Measurements from ENCODE around the gene CSNK1A1. TPM values are rescaled to one million over a fixed set of nuclear protein-coding genes. Genes with fewer than 3 reads are reported as not detected.
A peak's percentile ranks its signal among the peaks of the same experiment; 100 is the strongest.
"Not testable (repeated sequence)": the region's sequence is repeated elsewhere in the genome, so short reads cannot be mapped to it uniquely, and the experiment has no call there.

Gene CSNK1A1
- total RNA-seq, 4 donors from 2014 or later = 264 to 414 (median 344) TPM

DNA sequence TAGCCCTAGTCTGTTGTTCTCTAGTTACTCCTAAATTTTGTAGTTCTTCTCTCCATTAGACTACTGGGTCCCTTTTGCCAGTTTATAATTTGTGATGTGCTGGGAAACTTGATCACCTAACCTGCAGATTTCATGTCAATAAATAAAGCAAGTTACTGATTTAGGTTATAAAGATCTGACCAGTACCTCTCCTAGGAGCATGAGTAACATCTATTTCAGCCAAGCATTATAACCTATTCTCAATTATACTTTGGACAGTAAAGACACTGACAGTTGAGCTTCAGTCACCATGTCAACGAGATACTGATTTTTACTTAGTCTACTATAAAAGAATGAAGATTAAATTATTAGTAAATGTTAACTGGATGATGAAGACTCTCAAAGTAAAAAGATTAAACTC is 36.7 kb downstream of the CSNK1A1 start:
- Histone ChIP-seq H3K27me3 (no peaks in the 10 kb centered on the region), H3K4me1 (peaks cover 23 to 87% (median 41%) of the 10 kb centered on the region in 3 donors), H3K4me3 (no peak overlapping the region), H3K9me3 (no peaks in the 10 kb centered on the region), H3K36me3 (peaks cover 0 to 34% of the 10 kb centered on the region in 2 donors), H3K27ac (peak overlapping the region in 2 of 4 donors; percentile 23 to 56)
- WGBS, 2 donors (ENCODE audit: low coverage in 1 of 2) = 56 to 78% methylated on average over 1 of the region's 1 CpG
- no peak for ATAC-seq
- TF ChIP-seq POLR2AphosphoS5 (IDR thresholded peaks at IDR 0.05) (no peak), EP300 (IDR thresholded peaks at IDR 0.05) (no peak), POLR2A (IDR thresholded peaks at IDR 0.05) (no peak)
- TF ChIP-seq, protein P1, sequence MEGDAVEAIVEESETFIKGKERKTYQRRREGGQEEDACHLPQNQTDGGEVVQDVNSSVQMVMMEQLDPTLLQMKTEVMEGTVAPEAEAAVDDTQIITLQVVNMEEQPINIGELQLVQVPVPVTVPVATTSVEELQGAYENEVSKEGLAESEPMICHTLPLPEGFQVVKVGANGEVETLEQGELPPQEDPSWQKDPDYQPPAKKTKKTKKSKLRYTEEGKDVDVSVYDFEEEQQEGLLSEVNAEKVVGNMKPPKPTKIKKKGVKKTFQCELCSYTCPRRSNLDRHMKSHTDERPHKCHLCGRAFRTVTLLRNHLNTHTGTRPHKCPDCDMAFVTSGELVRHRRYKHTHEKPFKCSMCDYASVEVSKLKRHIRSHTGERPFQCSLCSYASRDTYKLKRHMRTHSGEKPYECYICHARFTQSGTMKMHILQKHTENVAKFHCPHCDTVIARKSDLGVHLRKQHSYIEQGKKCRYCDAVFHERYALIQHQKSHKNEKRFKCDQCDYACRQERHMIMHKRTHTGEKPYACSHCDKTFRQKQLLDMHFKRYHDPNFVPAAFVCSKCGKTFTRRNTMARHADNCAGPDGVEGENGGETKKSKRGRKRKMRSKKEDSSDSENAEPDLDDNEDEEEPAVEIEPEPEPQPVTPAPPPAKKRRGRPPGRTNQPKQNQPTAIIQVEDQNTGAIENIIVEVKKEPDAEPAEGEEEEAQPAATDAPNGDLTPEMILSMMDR (IDR thresholded peaks at IDR 0.05) = no peak

DNA sequence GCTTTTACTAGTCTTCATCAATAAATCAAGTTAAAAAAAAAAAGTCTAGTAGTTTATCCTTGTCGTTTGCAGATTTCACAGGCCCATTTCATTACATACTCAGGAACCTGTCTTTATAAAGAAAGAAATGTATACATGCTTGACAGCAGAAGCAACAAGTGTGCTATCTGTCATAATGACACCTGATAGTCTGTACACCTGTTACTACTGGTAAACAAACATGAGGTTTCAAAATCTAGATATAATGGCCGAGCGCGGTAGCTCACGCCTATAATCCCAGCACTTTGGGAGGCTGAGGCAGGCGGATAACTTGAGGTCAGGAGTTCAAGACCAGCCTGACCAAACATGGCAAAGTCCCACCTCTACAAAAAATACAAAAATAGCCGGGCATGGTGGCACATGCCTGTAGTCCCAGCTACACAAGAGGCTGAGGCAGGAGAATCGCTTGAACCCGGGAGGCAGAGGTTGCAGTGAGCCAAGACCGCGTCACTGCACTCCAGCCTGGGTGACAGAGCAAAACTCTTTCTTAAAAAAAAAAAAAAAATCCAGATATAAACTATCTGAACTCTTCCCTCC is 37.8 kb downstream of the CSNK1A1 start:
- not testable (repeated sequence) for H3K4me3 ChIP-seq, ATAC-seq, H3K9me3 ChIP-seq, H3K27me3 ChIP-seq
- H3K36me3 ChIP-seq = peaks cover 2 to 44% of the 10 kb centered on the region in 2 donors
- peak overlapping the region in 2 of 4 donors; percentile 29 to 33 for H3K27ac ChIP-seq
- 86% methylated on average over 5 to 7 of the region's 11 CpGs for WGBS, 2 donors (ENCODE audit: low coverage in 1 of 2)
- peaks cover 12 to 83% (median 31%) of the 10 kb centered on the region in 3 donors for H3K4me1 ChIP-seq

DNA sequence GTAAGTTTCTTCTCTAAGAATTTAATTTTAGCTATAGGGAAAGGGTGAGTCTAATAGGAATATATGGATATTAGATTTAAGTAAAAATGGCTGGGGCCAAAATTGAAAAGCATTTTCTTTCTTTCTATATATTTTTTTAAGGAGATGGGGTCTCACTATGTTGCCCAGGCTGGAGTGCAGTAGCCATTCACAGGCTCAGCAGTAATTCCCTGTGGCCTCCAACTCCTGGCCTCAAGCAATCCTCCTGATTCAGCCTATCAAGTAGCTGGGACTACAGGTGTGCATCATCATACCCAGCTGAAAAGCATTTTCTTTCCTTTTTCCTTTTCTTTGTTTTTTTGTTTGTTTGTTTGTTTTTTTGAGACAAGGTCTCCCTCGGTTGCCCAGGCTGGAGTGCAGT is 41.1 kb downstream of the CSNK1A1 start:
- TF ChIP-seq POLR2A (IDR thresholded peaks at IDR 0.05) = no peak
- no peak for TF ChIP-seq EP300 (IDR thresholded peaks at IDR 0.05)
- TF ChIP-seq, protein P1 (IDR thresholded peaks at IDR 0.05) = no peak
- TF ChIP-seq POLR2AphosphoS5 (IDR thresholded peaks at IDR 0.05) = no peak
- H3K4me3 ChIP-seq = no peak overlapping the region
- peaks cover 0 to 60% (median 10%) of the 10 kb centered on the region in 3 donors for H3K4me1 ChIP-seq
- H3K9me3 ChIP-seq = no peaks in the 10 kb centered on the region
- WGBS, 2 donors (ENCODE audit: low coverage in 1 of 2) = 100% methylated on average over 1 of the region's 1 CpG; no CpG with 5 or more reads in 1 of the 2 donors
- H3K36me3 ChIP-seq = peaks cover 2 to 78% of the 10 kb centered on the region in 2 donors
- peak overlapping the region in 1 of 4 donors; percentile 39 for H3K27ac ChIP-seq
- no peak for ATAC-seq
- no peaks in the 10 kb centered on the region for H3K27me3 ChIP-seq

DNA sequence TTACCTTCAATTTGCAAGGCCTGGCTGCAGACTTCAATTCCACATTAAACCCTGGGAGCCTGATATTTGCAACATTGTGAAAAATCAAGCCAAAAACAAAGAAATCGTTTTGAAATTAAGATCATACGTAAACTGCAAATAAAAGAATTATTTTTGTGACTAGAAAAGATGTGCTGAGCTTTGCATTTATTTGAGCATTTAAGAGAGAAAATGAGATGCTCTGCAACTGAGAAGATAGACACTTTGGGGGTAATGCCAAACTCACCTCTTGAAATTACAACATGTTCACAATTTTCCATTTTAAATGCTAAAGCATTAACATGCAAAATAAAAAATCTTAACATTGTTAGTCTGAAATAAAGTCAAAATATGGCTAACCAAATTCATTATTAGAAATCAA is 46.6 kb downstream of the CSNK1A1 start:
- H3K9me3 ChIP-seq = no peaks in the 10 kb centered on the region
- WGBS, 2 donors (ENCODE audit: low coverage in 1 of 2) = 69 to 88% methylated on average over 2 of the region's 2 CpGs
- H3K4me3 ChIP-seq = no peak overlapping the region
- H3K4me1 ChIP-seq = peaks cover 0 to 48% (median 11%) of the 10 kb centered on the region in 3 donors
- H3K36me3 ChIP-seq = peaks cover 12 to 98% of the 10 kb centered on the region in 2 donors
- no peak for ATAC-seq
- H3K27me3 ChIP-seq = no peaks in the 10 kb centered on the region
- peak overlapping the region in 2 of 4 donors; percentile 57 to 64 for H3K27ac ChIP-seq
- TF ChIP-seq EP300 (IDR thresholded peaks at IDR 0.05) (no peak), POLR2A (IDR thresholded peaks at IDR 0.05) (no peak), POLR2AphosphoS5 (IDR thresholded peaks at IDR 0.05) (no peak)
- TF ChIP-seq, protein P1 (IDR thresholded peaks at IDR 0.05) = no peak

DNA sequence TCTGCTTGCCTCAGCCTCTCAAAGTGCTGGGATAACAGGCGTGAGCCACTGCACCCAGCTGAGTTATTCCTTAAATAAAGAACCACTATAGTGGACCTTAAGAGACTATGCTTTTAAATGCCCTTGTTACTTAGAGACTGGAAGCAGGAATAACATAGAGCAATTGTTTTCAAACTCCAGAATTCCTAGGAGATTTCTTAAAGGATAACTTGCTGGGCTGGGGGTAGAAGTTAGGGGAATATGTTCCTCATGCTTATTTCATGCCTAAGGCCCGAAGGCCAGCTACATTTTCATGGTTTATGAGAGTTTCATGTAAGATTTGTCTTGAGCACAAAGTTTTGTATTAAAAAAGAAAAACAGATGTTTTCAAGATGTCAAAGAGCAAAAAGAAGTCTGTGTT is 48.2 kb downstream of the CSNK1A1 start:
- Histone ChIP-seq H3K4me1 (peaks cover under 1 to 43% (median 11%) of the 10 kb centered on the region in 3 donors), H3K27ac (peak overlapping the region; percentile 48 to 64 (median 54)), H3K36me3 (peaks cover 15 to 98% of the 10 kb centered on the region in 2 donors), H3K4me3 (no peak overlapping the region), H3K27me3 (no peaks in the 10 kb centered on the region), H3K9me3 (no peaks in the 10 kb centered on the region)
- TF ChIP-seq POLR2AphosphoS5 (IDR thresholded peaks at IDR 0.05) (no peak), EP300 (IDR thresholded peaks at IDR 0.05) (no peak), POLR2A (IDR thresholded peaks at IDR 0.05) (no peak)
- TF ChIP-seq, protein P1 (IDR thresholded peaks at IDR 0.05) = no peak
- WGBS, 2 donors (ENCODE audit: low coverage in 1 of 2) = 40 to 83% methylated on average over 1 to 2 of the region's 2 CpGs
- no peak for ATAC-seq

Measured in gastroesophageal sphincter (tissue), 4 donors.